Uterus (tissue), 4 donors: ENCODE results near the gene ATP6V1B1. TPM values are rescaled to one million over a fixed set of nuclear protein-coding genes. Genes with fewer than 3 reads are reported as not detected.

ENCODE experiments used
- DNase-seq, 2 donors: peaks; one replicate each; pipeline ENCODE4 v3.0.0-alpha.2; 2019 to 2020
- H3K27ac ChIP-seq, 2 donors: fragments of 200-600 bp; sonication (generic); 1 replicate in 1 of 2; 2 replicates in 1 of 2; pipeline ENCODE4 v1.5.1; 2016 to 2018
- H3K27me3 ChIP-seq, 2 donors: fragments of 200-600 bp; sonication (generic); one replicate each; pipeline ENCODE4 v1.5.1; 2018 to 2019; ENCODE audit warnings: control low read depth in 1 of 2
- H3K36me3 ChIP-seq, 2 donors: fragments of 200-600 bp; sonication (generic); one replicate each; pipeline ENCODE4 v1.5.1; 2019; ENCODE audit warnings: control low read depth in 1 of 2
- H3K4me1 ChIP-seq, 2 donors: fragments of 200-600 bp; sonication (generic); one replicate each; pipeline ENCODE4 v1.5.1; 2018 to 2019; ENCODE audit warnings: control low read depth in 1 of 2
- H3K4me3 ChIP-seq, 2 donors: fragments of 200-600 bp; sonication (generic); 1 replicate in 1 of 2; 2 replicates in 1 of 2; pipeline ENCODE4 v1.5.1; 2018 to 2019; ENCODE audit warnings: mild to moderate bottlenecking in 1 of 2
- H3K9me3 ChIP-seq, 2 donors: fragments of 200-600 bp; sonication (generic); one replicate each; pipeline ENCODE4 v1.5.1; 2019; ENCODE audit warnings: control low read depth in 1 of 2
- CTCF ChIP-seq, 4 experiments: fragments of 200-600 bp in 2 of 4; fragments of 450-650 bp in 2 of 4; sonication (generic) in 2 of 4; IDR thresholded peaks; one replicate each; pipeline ENCODE4 v1.5.1; 2016 to 2019; ENCODE audit warnings: antibody characterized with exemption in 4 of 4, mild to moderate bottlenecking in 2 of 4, moderate library complexity in 1 of 4
- POLR2A ChIP-seq, 2 donors: fragments of 450-650 bp; IDR thresholded peaks; one replicate each; pipeline ENCODE4 v1.6.1; 2016; ENCODE audit warnings: antibody characterized with exemption in 2 of 2, mild to moderate bottlenecking in 1 of 2, moderate library complexity in 1 of 2
- intact Hi-C: fragments of 100-400 bp; cut with DNase I; formaldehyde crosslinking; loops from one replicate; pipeline ENCODE4 v1.15.1; 2023; ENCODE audit warnings: low total_unique reads
- total RNA-seq, 4 donors: library from RNA; depleted of rRNA in 3 of 4; stranded (reverse); fragments of >200 nt in 3 of 4; gene quantifications; one replicate each; pipeline versions ENCODE4 v1.1.0 to v1.2.4, GENCODE V29; 2014 to 2023
- donor health status: DM: yes; HTN: yes; CAD: no.

Gene ATP6V1B1
- total RNA-seq, 4 donors from 2014 or later: 3.4 to 3.7 TPM; not detected in 2

GRCh38 chr2:71003966-71004755 is 68.5 kb downstream of the ATP6V1B1 start:
- intact Hi-C loops: no loop called here
- Histone ChIP-seq H3K27ac (no peak overlapping the region), H3K27me3 (no peaks in the 10 kb centered on the region), H3K9me3 (no peaks in the 10 kb centered on the region), H3K36me3 (no peaks in the 10 kb centered on the region), H3K4me1 (no peaks in the 10 kb centered on the region), H3K4me3 (no peak overlapping the region)
- DNase-seq: no peak
- no peak for TF ChIP-seq POLR2A (IDR thresholded peaks at IDR 0.05)
- no peak for TF ChIP-seq CTCF (IDR thresholded peaks at IDR 0.05)

DNA sequence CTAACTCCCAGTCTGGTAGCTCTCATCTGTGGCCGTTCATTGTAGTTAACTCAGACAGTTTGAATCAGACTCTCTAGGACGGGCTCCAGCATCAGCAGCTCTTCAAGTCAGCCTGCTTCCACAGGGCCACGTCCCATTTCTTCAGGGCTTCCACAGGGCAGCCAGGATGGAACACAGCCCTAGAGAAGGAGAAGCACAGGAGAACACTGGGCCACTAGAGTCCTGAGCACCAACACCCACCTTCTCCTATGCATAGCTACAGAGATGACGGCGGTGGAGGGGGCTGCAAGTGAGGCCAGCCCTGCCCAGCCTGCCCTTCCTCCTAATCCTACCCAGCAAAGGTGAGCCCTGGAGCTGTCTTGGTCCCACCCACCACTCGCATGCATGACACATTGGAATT is 69.2 kb downstream of the ATP6V1B1 start:
- TF ChIP-seq CTCF (IDR thresholded peaks at IDR 0.05): no peak
- no peak for TF ChIP-seq POLR2A (IDR thresholded peaks at IDR 0.05)
- Histone ChIP-seq H3K36me3 (no peaks in the 10 kb centered on the region), H3K27me3 (no peaks in the 10 kb centered on the region), H3K4me3 (no peak overlapping the region), H3K4me1 (no peaks in the 10 kb centered on the region), H3K9me3 (no peaks in the 10 kb centered on the region), H3K27ac (no peak overlapping the region)
- intact Hi-C loops: no loop called here
- DNase-seq: no peak

GRCh38 chr2:71005271-71006202 is 69.8 kb downstream of the ATP6V1B1 start:
- Histone ChIP-seq H3K9me3 (no peaks in the 10 kb centered on the region), H3K36me3 (no peaks in the 10 kb centered on the region), H3K4me1 (no peaks in the 10 kb centered on the region), H3K27me3 (no peaks in the 10 kb centered on the region), H3K27ac (no peak overlapping the region), H3K4me3 (no peak overlapping the region)
- intact Hi-C loops: no loop called here
- no peak for TF ChIP-seq POLR2A (IDR thresholded peaks at IDR 0.05)
- no peak for TF ChIP-seq CTCF (IDR thresholded peaks at IDR 0.05)
- peak in 1 of 2 donors; percentile 3 for DNase-seq

GRCh38 chr2:71006323-71006722 is 70.6 kb downstream of the ATP6V1B1 start:
- intact Hi-C loops: no loop called here

More at GRCh38 chr2:71006323-71006722, 70.6 kb downstream of the ATP6V1B1 start:
- no peak overlapping the region for H3K4me3 ChIP-seq
- no peaks in the 10 kb centered on the region for H3K36me3 ChIP-seq
- no peak for DNase-seq
- no peak overlapping the region for H3K27ac ChIP-seq
- no peaks in the 10 kb centered on the region for H3K9me3 ChIP-seq
- H3K4me1 ChIP-seq: no peaks in the 10 kb centered on the region
- TF ChIP-seq POLR2A (IDR thresholded peaks at IDR 0.05) (no peak), CTCF (IDR thresholded peaks at IDR 0.05) (no peak)
- no peaks in the 10 kb centered on the region for H3K27me3 ChIP-seq
